ENCODE measurements around the gene TMEM223.
"Not testable (repeated sequence)": the region's sequence is repeated elsewhere in the genome, so short reads cannot be mapped to it uniquely, and the experiment has no call there.

The TMEM223 gene

GRCh38 chr11:62771144-62772021, 20.4 kb downstream of the TMEM223 start, which contains the start of gene TAF6L:
Gene TAF6L, plus strand, starts transcription at chr11:62771396. Its CDS starts 4,388 bp downstream, at chr11:62775784.
- Histone ChIP-seq H3K9me3 (ENCODE audit: low read length) (no peaks in the 10 kb centered on the region), H2AFZ (ENCODE audit: low read length) (peak within 1 kb of the TSS; percentile 58), H3K79me2 (ENCODE audit: insufficient read depth, low read length) (no peaks in the 10 kb centered on the region), H3K36me3 (ENCODE audit: insufficient read depth, low read length) (peaks cover 17% of the 10 kb centered on the region; the same call in 1 of the 2 replicates), H3K4me3 (ENCODE audit: low read depth, low read length, poor library complexity, severe bottlenecking) (peak within 1 kb of the TSS; percentile 95), H3K27me3 (ENCODE audit: insufficient read depth, low read length) (no peaks in the 10 kb centered on the region), H3K27ac (ENCODE audit: low read depth, low read length, poor library complexity, severe bottlenecking) (peak within 1 kb of the TSS; percentile 90), H3K9me2 (ENCODE audit: low read depth, low read length) (no peaks in the 10 kb centered on the region), H3K9ac (ENCODE audit: low read length) (peak within 1 kb of the TSS; percentile 86), H4K20me1 (ENCODE audit: insufficient read depth, low read length) (no peaks in the 10 kb centered on the region), H3K4me1 (ENCODE audit: insufficient read depth, low read length, severe bottlenecking) (peaks cover 25% of the 10 kb centered on the region), H3F3A (ENCODE audit: insufficient read depth, low read length) (no peaks in the 10 kb centered on the region), H3K4me2 (ENCODE audit: low read length) (peak within 1 kb of the TSS; percentile 99)
- TF ChIP-seq EZH2 (IDR thresholded peaks at IDR 0.05; ENCODE audit: borderline replicate concordance, low read length): no peak
- TF ChIP-seq CTCF (IDR thresholded peaks at IDR 0.05; ENCODE audit: low read length): no peak

- peak overlapping the region; percentile 90 for H3K27ac ChIP-seq (ENCODE audit: low read depth, low read length, poor library complexity, severe bottlenecking)
- no peaks in the 10 kb centered on the region for H4K20me1 ChIP-seq (ENCODE audit: insufficient read depth, low read length)
- H3K36me3 ChIP-seq (ENCODE audit: insufficient read depth, low read length): peaks cover 17% of the 10 kb centered on the region; the same call in 1 of the 2 replicates
- no peaks in the 10 kb centered on the region for H3K79me2 ChIP-seq (ENCODE audit: insufficient read depth, low read length)
- peak overlapping the region; percentile 86 for H3K9ac ChIP-seq (ENCODE audit: low read length)
- peaks cover 25% of the 10 kb centered on the region for H3K4me1 ChIP-seq (ENCODE audit: insufficient read depth, low read length, severe bottlenecking)
- H3K9me2 ChIP-seq (ENCODE audit: low read depth, low read length): no peaks in the 10 kb centered on the region
- H3K4me2 ChIP-seq (ENCODE audit: low read length): peak overlapping the region; percentile 99
- H3K4me3 ChIP-seq (ENCODE audit: low read depth, low read length, poor library complexity, severe bottlenecking): peak overlapping the region; percentile 95
- H3K27me3 ChIP-seq (ENCODE audit: insufficient read depth, low read length): no peaks in the 10 kb centered on the region
- TF ChIP-seq CTCF (IDR thresholded peaks at IDR 0.05; ENCODE audit: low read length) (no peak), EZH2 (IDR thresholded peaks at IDR 0.05; ENCODE audit: borderline replicate concordance, low read length) (no peak)
- H2AFZ ChIP-seq (ENCODE audit: low read length): peak overlapping the region; percentile 58
- H3K9me3 ChIP-seq (ENCODE audit: low read length): no peaks in the 10 kb centered on the region
- H3F3A ChIP-seq (ENCODE audit: insufficient read depth, low read length): no peaks in the 10 kb centered on the region
Observed at GRCh38 chr11:62770778-62771143, 21.0 kb downstream of the TMEM223 start.

- peak overlapping the region; percentile 92 for H3K4me3 ChIP-seq (ENCODE audit: low read depth, low read length, poor library complexity, severe bottlenecking)
- not testable (repeated sequence) for H3K9me2 ChIP-seq (ENCODE audit: low read depth, low read length); H3F3A ChIP-seq (ENCODE audit: insufficient read depth, low read length); H2AFZ ChIP-seq (ENCODE audit: low read length); H3K27me3 ChIP-seq (ENCODE audit: insufficient read depth, low read length); H3K9me3 ChIP-seq (ENCODE audit: low read length); H3K36me3 ChIP-seq (ENCODE audit: insufficient read depth, low read length); H3K79me2 ChIP-seq (ENCODE audit: insufficient read depth, low read length); H3K27ac ChIP-seq (ENCODE audit: low read depth, low read length, poor library complexity, severe bottlenecking); H4K20me1 ChIP-seq (ENCODE audit: insufficient read depth, low read length)
- peak overlapping the region; percentile 96 for H3K4me2 ChIP-seq (ENCODE audit: low read length)
- H3K9ac ChIP-seq (ENCODE audit: low read length): peak overlapping the region; percentile 47; the same call in 1 of the 2 replicates
- H3K4me1 ChIP-seq (ENCODE audit: insufficient read depth, low read length, severe bottlenecking): peaks cover 13% of the 10 kb centered on the region
Observed at GRCh38 chr11:62760867-62761227, 31.0 kb downstream of the TMEM223 start.

Measured in OCI-LY1 (cell line).